IPS-18a (cell line): ENCODE results near the gene C17orf114.
"Not testable (repeated sequence)": the region's sequence is repeated elsewhere in the genome, so short reads cannot be mapped to it uniquely, and the experiment has no call there.

Experiments used
- H3K27ac ChIP-seq: one replicate; pipeline ENCODE4 v1.5.1; 2013; ENCODE audit warnings: low read length
- H3K27me3 ChIP-seq: one replicate; pipeline ENCODE4 v1.6.1; 2013; ENCODE audit warnings: mild to moderate bottlenecking, low read length; ENCODE audit not compliant: control insufficient read depth, insufficient read depth
- H3K36me3 ChIP-seq: one replicate; pipeline ENCODE4 v1.6.1; 2013; ENCODE audit warnings: low read depth, low read length; ENCODE audit not compliant: control insufficient read depth
- H3K4me1 ChIP-seq: one replicate; pipeline ENCODE4 v1.6.1; 2013; ENCODE audit warnings: low read depth, low read length; ENCODE audit not compliant: control insufficient read depth
- H3K4me3 ChIP-seq: one replicate; pipeline ENCODE4 v1.5.1; 2013; ENCODE audit warnings: low read length
- H3K9ac ChIP-seq: one replicate; pipeline ENCODE4 v1.6.1; 2013; ENCODE audit warnings: mild to moderate bottlenecking, low read length, moderate library complexity
- H3K9me3 ChIP-seq: one replicate; pipeline ENCODE4 v1.6.1; 2013; ENCODE audit warnings: low read depth, low read length; ENCODE audit not compliant: control insufficient read depth

C17orf114 gene

GRCh38 chr17:4838309-4838785, 36.2 kb upstream of the C17orf114 start:
- no peak overlapping the region for H3K9ac ChIP-seq
- H3K4me1 ChIP-seq, result no peaks in the 10 kb centered on the region
- H3K4me3 ChIP-seq, result no peak overlapping the region
- no peaks in the 10 kb centered on the region for H3K9me3 ChIP-seq
- no peaks in the 10 kb centered on the region for H3K36me3 ChIP-seq
- H3K27ac ChIP-seq, result no peak overlapping the region
- H3K27me3 ChIP-seq, result no peaks in the 10 kb centered on the region

GRCh38 chr17:4837471-4838308, 35.6 kb upstream of the C17orf114 start:
- H3K27me3 ChIP-seq, result no peaks in the 10 kb centered on the region
- H3K9me3 ChIP-seq, result no peaks in the 10 kb centered on the region
- H3K4me1 ChIP-seq, result no peaks in the 10 kb centered on the region
- no peaks in the 10 kb centered on the region for H3K36me3 ChIP-seq
- no peak overlapping the region for H3K27ac ChIP-seq
- H3K4me3 ChIP-seq, result no peak overlapping the region
- no peak overlapping the region for H3K9ac ChIP-seq

- H3K4me3 ChIP-seq, result no peak overlapping the region
- H3K4me1 ChIP-seq, result no peaks in the 10 kb centered on the region
- H3K27ac ChIP-seq, result no peak overlapping the region
- no peaks in the 10 kb centered on the region for H3K27me3 ChIP-seq
- H3K9ac ChIP-seq, result no peak overlapping the region
- H3K9me3 ChIP-seq, result no peaks in the 10 kb centered on the region
- H3K36me3 ChIP-seq, result no peaks in the 10 kb centered on the region
Measured at GRCh38 chr17:4836221-4836620, 34.1 kb upstream of the C17orf114 start.

DNA sequence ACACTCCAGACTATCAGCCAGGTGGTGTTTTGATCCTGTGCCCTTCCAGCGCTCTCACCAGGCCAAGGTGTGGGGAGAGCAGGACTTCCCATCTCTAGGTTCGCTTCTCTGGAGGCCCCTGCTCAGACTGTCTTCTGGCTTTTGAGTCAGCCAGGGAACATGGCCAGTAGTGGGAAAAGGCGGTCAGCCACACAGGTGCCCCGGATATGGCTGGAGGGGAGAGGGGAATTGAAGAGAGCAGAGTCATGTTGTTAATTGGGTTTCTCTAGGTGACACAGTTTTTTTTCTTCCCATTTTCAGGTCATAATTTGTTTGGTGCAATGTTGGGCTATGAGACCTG, 32.5 kb upstream of the C17orf114 start:
- Histone ChIP-seq H3K9ac (peak overlapping the region; percentile 14), H3K4me1 (no peaks in the 10 kb centered on the region), H3K4me3 (peak overlapping the region; percentile 65), H3K36me3 (no peaks in the 10 kb centered on the region), H3K27me3 (no peaks in the 10 kb centered on the region), H3K9me3 (no peaks in the 10 kb centered on the region), H3K27ac (no peak overlapping the region)

- H3K4me1 ChIP-seq, result no peaks in the 10 kb centered on the region
- no peaks in the 10 kb centered on the region for H3K9me3 ChIP-seq
- H3K36me3 ChIP-seq, result no peaks in the 10 kb centered on the region
- no peak overlapping the region for H3K27ac ChIP-seq
- H3K9ac ChIP-seq, result peak overlapping the region; percentile 61
- peak overlapping the region; percentile 65 for H3K4me3 ChIP-seq
- H3K27me3 ChIP-seq, result no peaks in the 10 kb centered on the region
Measured at GRCh38 chr17:4833941-4834680, 32.0 kb upstream of the C17orf114 start.

DNA sequence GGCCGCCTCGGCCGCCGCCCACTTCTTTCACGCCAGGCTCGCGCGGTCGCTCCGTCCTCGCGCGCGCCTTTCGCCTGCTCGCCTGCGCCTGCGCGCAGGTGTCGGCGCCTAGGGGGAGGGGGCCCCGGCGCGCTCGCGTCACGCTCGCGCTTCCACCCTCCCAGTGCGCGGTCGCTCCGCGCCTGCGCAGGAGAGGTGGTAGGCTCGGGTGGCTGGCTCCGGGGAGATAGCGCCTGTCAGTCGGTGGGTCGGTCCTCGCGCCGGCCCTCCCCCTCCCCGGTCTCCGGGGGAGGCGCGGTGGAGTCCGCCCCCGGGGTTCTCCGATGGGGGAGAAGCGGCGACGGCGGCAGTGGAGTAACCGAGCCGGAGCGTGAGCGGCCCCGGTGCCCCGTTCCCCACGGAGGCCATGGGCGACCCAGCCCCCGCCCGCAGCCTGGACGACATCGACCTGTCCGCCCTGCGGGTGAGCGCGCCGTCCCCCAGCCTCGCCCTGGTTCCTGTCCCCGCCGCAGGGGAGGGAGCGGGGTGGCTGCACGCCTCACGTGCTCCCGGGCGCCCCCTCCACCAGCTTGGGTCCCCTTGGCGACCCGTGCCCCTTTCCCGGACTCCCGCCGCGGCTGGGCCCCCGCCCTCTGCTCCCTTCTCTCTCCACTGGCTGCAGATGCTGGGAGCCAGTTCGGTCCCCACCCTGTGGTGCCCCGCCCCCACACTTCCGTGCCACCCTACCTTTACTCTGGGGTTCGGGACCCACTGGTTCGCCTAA, 31.2 kb upstream of the C17orf114 start, which contains the start of gene MINK1:
Gene MINK1, plus strand, starts transcription at position 163 of the 763 bp plus-strand sequence. Its CDS starts 244 bp downstream, at position 407.
- Histone ChIP-seq H3K9me3 (no peaks in the 10 kb centered on the region), H3K4me3 (peak within 1 kb of the TSS; percentile 65), H3K36me3 (no peaks in the 10 kb centered on the region), H3K27ac (no peak within 1 kb of the TSS), H3K27me3 (no peaks in the 10 kb centered on the region), H3K4me1 (no peaks in the 10 kb centered on the region), H3K9ac (peak within 1 kb of the TSS; percentile 61)

- not testable (repeated sequence) for H3K4me1 ChIP-seq, H3K27ac ChIP-seq, H3K9me3 ChIP-seq, H3K36me3 ChIP-seq, H3K27me3 ChIP-seq
- peak overlapping the region; percentile 61 for H3K9ac ChIP-seq
- H3K4me3 ChIP-seq, result peak overlapping the region; percentile 65
Measured at GRCh38 chr17:4832829-4833177, 30.7 kb upstream of the C17orf114 start.

DNA sequence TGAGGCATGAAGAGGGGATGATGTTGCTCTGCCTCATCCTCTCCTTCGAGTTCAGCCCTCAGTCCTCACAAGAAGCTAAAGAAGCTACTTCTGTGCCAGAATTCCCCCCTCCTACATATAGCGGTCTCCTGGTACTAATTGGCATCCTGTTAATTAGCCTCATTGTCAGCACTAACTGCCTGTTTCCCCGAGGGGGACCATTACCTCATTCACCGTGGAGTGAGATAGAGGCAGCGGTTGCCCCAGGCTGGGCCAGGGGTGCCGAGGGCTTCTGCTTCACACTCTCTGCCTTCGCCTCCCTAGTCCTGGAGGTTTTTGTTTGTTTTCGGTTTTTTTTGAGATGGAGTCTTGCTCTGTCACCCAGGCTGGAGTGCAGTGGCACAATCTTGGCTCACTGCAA, 25.3 kb upstream of the C17orf114 start:
- H3K4me1 ChIP-seq, result no peaks in the 10 kb centered on the region
- H3K27me3 ChIP-seq, result no peaks in the 10 kb centered on the region
- H3K36me3 ChIP-seq, result no peaks in the 10 kb centered on the region
- no peak overlapping the region for H3K9ac ChIP-seq
- H3K9me3 ChIP-seq, result no peaks in the 10 kb centered on the region
- H3K4me3 ChIP-seq, result no peak overlapping the region
- H3K27ac ChIP-seq, result no peak overlapping the region

DNA sequence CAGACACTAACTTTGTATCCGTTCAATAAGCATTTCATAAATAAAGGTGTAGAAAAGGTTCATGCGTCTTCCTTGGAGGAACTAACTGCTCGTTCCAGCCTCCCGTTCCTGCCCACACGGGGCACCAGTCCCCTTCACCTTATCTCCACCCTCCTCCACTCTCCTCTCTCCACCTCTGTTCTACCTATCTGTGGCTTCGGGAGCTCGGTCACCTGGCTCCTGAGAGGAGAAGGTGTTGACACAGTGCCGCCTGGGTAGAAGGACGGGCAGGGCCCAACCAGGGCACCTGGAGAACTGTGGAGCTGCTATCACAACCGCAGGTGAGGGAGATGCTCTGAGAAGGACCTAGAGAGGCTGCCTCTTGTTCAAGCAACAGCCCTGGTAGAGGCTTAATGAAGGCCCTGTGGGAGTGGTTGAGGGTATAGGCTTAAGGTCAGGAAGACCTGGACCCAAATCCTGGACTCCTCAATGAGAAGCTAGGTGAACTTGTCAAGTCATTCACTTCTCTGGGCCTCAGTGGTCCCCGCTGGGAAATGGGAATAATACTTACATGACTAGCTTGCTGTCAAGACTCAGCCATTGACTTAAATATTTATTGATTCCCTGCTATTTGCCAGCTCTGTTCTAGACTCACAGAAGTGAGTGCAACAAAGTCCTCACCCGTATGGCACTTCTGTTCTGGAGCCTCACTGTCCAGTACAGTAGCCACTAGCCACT, 21.4 kb upstream of the C17orf114 start:
- Histone ChIP-seq H3K4me1 (no peaks in the 10 kb centered on the region), H3K36me3 (peaks cover 9% of the 10 kb centered on the region), H3K9me3 (no peaks in the 10 kb centered on the region), H3K9ac (no peak overlapping the region), H3K27ac (no peak overlapping the region), H3K27me3 (no peaks in the 10 kb centered on the region), H3K4me3 (no peak overlapping the region)

DNA sequence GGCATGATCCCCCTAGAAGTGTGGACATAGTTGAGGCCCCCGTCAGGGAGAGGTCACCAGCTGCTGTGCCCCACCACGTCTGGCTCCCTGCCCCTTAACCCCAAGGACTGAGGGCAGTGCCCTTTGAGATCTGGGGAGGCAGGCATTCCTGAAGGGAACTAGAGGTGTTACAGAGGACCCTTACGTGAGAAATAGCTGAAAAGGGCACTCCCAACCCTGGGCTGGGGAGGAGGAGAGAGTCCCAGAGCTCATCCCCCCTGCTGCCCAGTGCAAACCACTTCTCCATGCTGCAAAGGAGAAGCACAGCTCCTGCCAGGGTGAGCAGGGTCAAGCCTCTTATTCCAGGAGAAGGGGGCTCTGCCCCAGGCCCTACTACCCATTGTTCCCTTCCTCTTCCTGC, 20.7 kb upstream of the C17orf114 start:
- Histone ChIP-seq H3K4me1 (no peaks in the 10 kb centered on the region), H3K27me3 (no peaks in the 10 kb centered on the region), H3K4me3 (no peak overlapping the region), H3K9ac (no peak overlapping the region), H3K36me3 (peaks cover 10% of the 10 kb centered on the region), H3K9me3 (no peaks in the 10 kb centered on the region), H3K27ac (no peak overlapping the region)

GRCh38 chr17:4818276-4818675, 16.1 kb upstream of the C17orf114 start:
- no peaks in the 10 kb centered on the region for H3K9me3 ChIP-seq
- no peaks in the 10 kb centered on the region for H3K27me3 ChIP-seq
- H3K4me3 ChIP-seq, result no peak overlapping the region
- no peaks in the 10 kb centered on the region for H3K4me1 ChIP-seq
- no peak overlapping the region for H3K27ac ChIP-seq
- H3K9ac ChIP-seq, result no peak overlapping the region
- peaks cover 27% of the 10 kb centered on the region for H3K36me3 ChIP-seq
